Measurements from ENCODE around the gene XPR1. TPM values are rescaled to one million over a fixed set of nuclear protein-coding genes. Genes with fewer than 3 reads are reported as not detected.

The XPR1 gene
- total RNA-seq, 1 donor from 2014 or later: 62.6 TPM

DNA sequence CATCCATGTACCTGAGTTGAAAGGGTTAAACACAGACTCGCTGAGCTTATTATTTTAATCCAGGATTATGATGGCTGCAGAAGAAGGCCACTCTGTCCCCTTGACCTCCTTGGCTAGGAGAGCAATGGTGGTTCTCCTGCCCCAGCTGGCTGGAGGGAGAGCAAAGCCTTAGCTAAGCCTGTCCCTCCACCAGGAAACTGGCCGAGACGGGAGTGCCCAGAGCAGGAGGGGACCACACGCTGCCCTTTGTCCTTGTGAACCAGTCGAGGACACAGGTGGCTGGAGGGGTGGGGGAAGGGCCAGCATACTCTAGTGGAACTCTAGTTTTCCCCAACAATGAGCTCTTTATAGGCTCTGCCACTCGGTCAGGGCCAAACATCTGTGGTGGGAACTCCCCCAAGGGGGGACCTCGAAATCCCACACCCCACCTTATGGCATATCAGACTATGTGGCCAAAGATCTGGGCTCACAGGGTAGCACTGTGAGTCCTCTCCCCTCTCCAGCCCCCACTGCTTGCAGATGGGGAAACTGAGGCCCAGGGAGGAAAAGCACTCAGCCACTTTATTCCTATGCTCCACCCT lies 293.7 kb downstream of the XPR1 start:
- Mint-ChIP-seq H3K36me3 (ENCODE audit: insufficient read depth) (no peaks in the 10 kb centered on the region), H3K9me3 (ENCODE audit: low read depth) (no peaks in the 10 kb centered on the region), H3K4me1 (ENCODE audit: low read depth) (peaks cover 48% of the 10 kb centered on the region), H3K27ac (peak overlapping the region; percentile 79), H3K27me3 (no peaks in the 10 kb centered on the region), H3K4me3 (ENCODE audit: low read depth) (no peak overlapping the region)
- DNase-seq (ENCODE audit: low spot score, unreplicated experiment): peak; percentile 26
- TF ChIP-seq, protein P1, sequence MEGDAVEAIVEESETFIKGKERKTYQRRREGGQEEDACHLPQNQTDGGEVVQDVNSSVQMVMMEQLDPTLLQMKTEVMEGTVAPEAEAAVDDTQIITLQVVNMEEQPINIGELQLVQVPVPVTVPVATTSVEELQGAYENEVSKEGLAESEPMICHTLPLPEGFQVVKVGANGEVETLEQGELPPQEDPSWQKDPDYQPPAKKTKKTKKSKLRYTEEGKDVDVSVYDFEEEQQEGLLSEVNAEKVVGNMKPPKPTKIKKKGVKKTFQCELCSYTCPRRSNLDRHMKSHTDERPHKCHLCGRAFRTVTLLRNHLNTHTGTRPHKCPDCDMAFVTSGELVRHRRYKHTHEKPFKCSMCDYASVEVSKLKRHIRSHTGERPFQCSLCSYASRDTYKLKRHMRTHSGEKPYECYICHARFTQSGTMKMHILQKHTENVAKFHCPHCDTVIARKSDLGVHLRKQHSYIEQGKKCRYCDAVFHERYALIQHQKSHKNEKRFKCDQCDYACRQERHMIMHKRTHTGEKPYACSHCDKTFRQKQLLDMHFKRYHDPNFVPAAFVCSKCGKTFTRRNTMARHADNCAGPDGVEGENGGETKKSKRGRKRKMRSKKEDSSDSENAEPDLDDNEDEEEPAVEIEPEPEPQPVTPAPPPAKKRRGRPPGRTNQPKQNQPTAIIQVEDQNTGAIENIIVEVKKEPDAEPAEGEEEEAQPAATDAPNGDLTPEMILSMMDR (IDR thresholded peaks at IDR 0.05; ENCODE audit: unreplicated experiment): no peak

DNA sequence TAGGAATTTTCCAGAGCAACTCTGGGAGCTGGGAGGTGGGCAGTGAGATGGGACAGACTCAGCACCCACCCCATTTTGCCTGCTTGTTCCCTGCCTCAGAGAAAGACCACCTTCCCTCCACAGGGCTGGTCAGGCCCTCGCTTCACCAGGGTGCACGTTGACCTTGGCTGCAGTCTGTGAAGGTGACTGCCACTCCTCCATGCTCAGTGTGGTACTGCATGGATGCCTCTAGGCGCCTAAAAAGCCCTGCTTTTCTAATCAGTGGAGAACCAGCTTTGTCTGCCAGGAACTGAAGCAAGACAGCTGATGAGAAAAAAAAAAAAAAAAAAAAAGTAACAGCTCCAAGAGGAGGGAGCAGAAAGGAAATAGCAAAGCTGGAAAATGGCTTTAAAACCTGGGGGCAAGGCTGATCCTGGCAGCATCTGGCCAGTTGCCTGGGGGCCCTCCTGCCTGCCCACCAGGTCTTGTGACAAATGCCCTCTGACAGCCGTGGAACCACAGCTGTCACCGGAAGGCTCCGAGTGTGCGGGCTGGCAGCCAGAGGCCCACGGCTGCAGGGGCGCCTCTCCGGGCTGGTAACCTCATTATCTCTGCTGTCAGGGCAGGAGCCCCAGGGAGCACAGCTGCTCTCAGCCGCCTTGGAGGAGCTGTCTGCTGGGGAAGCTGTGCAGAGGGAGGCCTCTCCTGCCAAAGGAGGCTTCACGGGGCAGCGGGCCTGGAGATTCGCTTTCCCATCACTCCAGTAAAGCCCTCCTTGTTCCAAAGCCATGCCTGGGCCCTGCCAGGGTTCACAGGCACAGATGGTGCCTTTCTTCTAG lies 294.6 kb downstream of the XPR1 start:
- Mint-ChIP-seq H3K4me1 (ENCODE audit: low read depth) (peaks cover 48% of the 10 kb centered on the region), H3K9me3 (ENCODE audit: low read depth) (no peaks in the 10 kb centered on the region), H3K27ac (peak overlapping the region; percentile 49), H3K27me3 (peaks cover 3% of the 10 kb centered on the region), H3K4me3 (ENCODE audit: low read depth) (no peak overlapping the region), H3K36me3 (ENCODE audit: insufficient read depth) (no peaks in the 10 kb centered on the region)
- DNase-seq (ENCODE audit: low spot score, unreplicated experiment): no peak
- TF ChIP-seq, protein P1 (IDR thresholded peaks at IDR 0.05; ENCODE audit: unreplicated experiment): no peak

DNA sequence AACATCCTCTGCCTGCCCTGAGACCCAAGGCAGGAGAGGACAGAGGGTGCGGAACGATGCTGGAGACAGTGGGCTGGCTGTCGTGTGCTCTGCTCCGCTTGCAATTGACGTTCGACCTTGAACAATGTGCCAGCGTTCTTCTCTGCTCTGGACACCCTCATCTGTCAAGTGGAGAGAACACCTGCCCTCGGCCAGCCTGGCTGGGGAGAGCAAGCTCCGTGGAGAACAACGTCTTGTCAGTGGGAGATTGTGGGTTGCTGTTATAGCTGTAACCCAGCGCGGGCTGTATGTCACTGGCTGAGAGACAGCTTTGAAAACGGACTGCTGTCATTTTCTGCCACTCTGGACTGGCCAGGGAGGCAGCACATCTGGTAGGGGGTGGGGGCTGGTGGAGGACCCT lies 295.5 kb downstream of the XPR1 start:
- no peak for DNase-seq (ENCODE audit: low spot score, unreplicated experiment)
- no peak overlapping the region for H3K4me3 Mint-ChIP-seq (ENCODE audit: low read depth)
- peak overlapping the region; percentile 1 for H3K27ac Mint-ChIP-seq
- H3K4me1 Mint-ChIP-seq (ENCODE audit: low read depth): peaks cover 48% of the 10 kb centered on the region
- H3K36me3 Mint-ChIP-seq (ENCODE audit: insufficient read depth): no peaks in the 10 kb centered on the region
- TF ChIP-seq, protein P1 (IDR thresholded peaks at IDR 0.05; ENCODE audit: unreplicated experiment): no peak
- peaks cover 3% of the 10 kb centered on the region for H3K27me3 Mint-ChIP-seq
- H3K9me3 Mint-ChIP-seq (ENCODE audit: low read depth): no peaks in the 10 kb centered on the region

DNA sequence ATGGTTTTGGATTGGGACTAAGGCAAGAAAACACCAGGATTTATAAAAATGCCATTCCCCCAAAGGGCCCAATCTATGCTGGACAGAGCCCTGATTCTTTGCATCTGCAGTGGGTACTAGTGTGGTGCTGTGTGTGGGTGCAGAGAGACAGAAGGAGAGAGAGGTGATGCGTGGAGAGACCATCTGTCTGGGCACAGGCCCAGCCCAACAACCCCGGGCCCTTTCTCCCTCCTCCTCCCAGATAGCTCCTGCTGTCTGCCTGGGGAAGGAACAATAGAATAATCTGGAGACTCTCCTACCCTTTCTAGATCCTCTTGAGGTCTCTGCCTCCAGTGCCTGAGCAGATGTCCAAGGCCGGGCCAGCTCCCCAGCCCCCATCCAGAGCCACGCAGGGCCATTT lies 296.0 kb downstream of the XPR1 start:
- H3K9me3 Mint-ChIP-seq (ENCODE audit: low read depth): no peaks in the 10 kb centered on the region
- H3K27ac Mint-ChIP-seq: no peak overlapping the region
- H3K4me1 Mint-ChIP-seq (ENCODE audit: low read depth): peaks cover 45% of the 10 kb centered on the region
- no peak for DNase-seq (ENCODE audit: low spot score, unreplicated experiment)
- H3K27me3 Mint-ChIP-seq: peaks cover 3% of the 10 kb centered on the region
- no peaks in the 10 kb centered on the region for H3K36me3 Mint-ChIP-seq (ENCODE audit: insufficient read depth)
- H3K4me3 Mint-ChIP-seq (ENCODE audit: low read depth): no peak overlapping the region
- TF ChIP-seq, protein P1 (IDR thresholded peaks at IDR 0.05; ENCODE audit: unreplicated experiment): no peak

DNA sequence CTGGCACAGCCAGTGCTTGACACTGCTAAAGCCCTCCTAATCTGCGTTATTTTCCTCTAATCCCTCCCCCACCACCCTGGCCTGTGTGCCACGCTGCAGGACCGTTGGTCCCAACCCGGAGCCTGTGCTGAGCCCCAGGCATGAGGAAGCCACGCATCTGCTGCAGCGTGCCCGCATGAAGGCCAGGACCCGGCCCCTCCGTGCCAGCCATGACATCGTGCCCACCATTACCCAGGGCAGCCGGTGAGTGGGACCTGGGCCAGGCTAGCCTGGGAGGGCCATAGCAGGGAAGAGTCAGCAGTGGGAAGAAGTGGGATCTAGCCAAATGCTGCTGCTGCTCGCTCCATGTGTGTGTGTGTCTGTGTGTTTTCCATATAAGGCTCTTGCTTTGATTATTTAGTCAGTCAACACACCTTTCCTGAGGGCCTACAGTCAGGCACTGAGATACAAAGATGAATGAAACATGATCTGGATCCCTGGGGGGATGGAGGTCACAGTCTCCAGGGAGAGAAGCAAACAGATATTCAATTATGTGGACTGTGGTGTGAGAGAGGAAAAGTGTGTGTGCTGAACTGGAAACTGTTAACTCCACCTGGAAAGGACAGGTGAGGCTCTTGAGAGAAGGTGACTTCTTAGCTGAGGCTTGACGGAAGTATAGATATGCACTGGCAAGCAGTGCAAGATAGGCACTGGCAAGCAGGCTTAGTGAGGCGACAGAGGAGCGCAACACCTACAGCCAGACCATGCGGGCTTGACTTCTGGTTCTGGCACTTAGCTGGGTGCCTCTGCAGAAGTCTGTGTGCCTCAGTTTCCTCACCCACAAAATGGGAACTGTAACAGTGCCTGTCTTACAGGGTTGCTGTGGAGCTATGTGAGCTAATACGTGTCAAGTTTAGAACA lies 296.8 kb downstream of the XPR1 start:
- H3K27me3 Mint-ChIP-seq: peaks cover 3% of the 10 kb centered on the region
- no peaks in the 10 kb centered on the region for H3K9me3 Mint-ChIP-seq (ENCODE audit: low read depth)
- peaks cover 1% of the 10 kb centered on the region for H3K36me3 Mint-ChIP-seq (ENCODE audit: insufficient read depth)
- TF ChIP-seq, protein P1 (IDR thresholded peaks at IDR 0.05; ENCODE audit: unreplicated experiment): no peak
- H3K27ac Mint-ChIP-seq: peak overlapping the region; percentile 22
- H3K4me3 Mint-ChIP-seq (ENCODE audit: low read depth): no peak overlapping the region
- H3K4me1 Mint-ChIP-seq (ENCODE audit: low read depth): peaks cover 37% of the 10 kb centered on the region
- no peak for DNase-seq (ENCODE audit: low spot score, unreplicated experiment)
